PC-3 (cell line): ENCODE data around the gene ZBTB40. TPM values are rescaled to one million over a fixed set of nuclear protein-coding genes. Genes with fewer than 3 reads are reported as not detected.

Experiments
- ATAC-seq: fragments of 200-7000 bp; cut with Tn5 transposase; 2 replicates; pipeline ENCODE4 v1.9.1; 2020; ENCODE audit warnings: mild to moderate bottlenecking, moderate library complexity
- BruUV-seq: library from RNA; stranded (reverse); fragments of 400-500 nt; replicated peaks from 2 replicates; lab custom pipeline; 2021; lab: Mats Ljungman, UMichigan
- CTCF ChIA-PET: fragments of 300-600 bp; sonication (Branson Sonifier 250); formaldehyde crosslinking; loops from one replicate; lab custom pipeline; 2022; ENCODE audit warnings: antibody characterized with exemption; lab: Charles Lee
- POLR2A ChIA-PET: fragments of 300-600 bp; sonication (Branson Sonifier 250); formaldehyde crosslinking; loops from one replicate; lab custom pipeline; 2022; ENCODE audit warnings: antibody characterized with exemption; ENCODE audit not compliant: unreplicated experiment; lab: Charles Lee
- DNase-seq: peaks from one replicate; pipeline ENCODE4 v3.0.0-alpha.2; 2015
- H2AFZ ChIP-seq: fragments of 300-600 bp; sonication (generic); 2 replicates; pipeline ENCODE4 v1.6.0; 2016; ENCODE audit warnings: antibody characterized with exemption, low read length
- H3F3A ChIP-seq: fragments of 300-600 bp; sonication (generic); one replicate; pipeline ENCODE4 v1.6.0; 2017; ENCODE audit warnings: antibody characterized with exemption, low read length, control low read depth, mild to moderate bottlenecking; ENCODE audit not compliant: unreplicated experiment
- H3K27ac ChIP-seq: fragments of 300-600 bp; sonication (generic); 2 replicates; pipeline ENCODE4 v1.5.1; 2016; ENCODE audit warnings: mild to moderate bottlenecking, low read length
- H3K27me3 ChIP-seq: fragments of 300-600 bp; sonication (generic); 2 replicates; pipeline ENCODE4 v1.6.1; 2016; ENCODE audit warnings: low read length, mixed read lengths
- H3K36me3 ChIP-seq: fragments of 300-600 bp; sonication (generic); 2 replicates; pipeline ENCODE4 v1.6.1; 2016; ENCODE audit warnings: low read depth, mixed run types, low read length, mixed read lengths
- H3K4me1 ChIP-seq: fragments of 300-600 bp; sonication (generic); 2 replicates; pipeline ENCODE4 v1.5.1; 2016; ENCODE audit warnings: low read length; ENCODE audit not compliant: insufficient read depth
- H3K4me2 ChIP-seq: fragments of 300-600 bp; sonication (generic); 2 replicates; pipeline ENCODE4 v1.6.0; 2016; ENCODE audit warnings: low read length
- H3K4me3 ChIP-seq: fragments of 300-600 bp; sonication (generic); 2 replicates; pipeline ENCODE4 v1.5.1; 2016; ENCODE audit warnings: mild to moderate bottlenecking, low read length, mixed read lengths
- H3K79me2 ChIP-seq: fragments of 300-600 bp; sonication (generic); 2 replicates; pipeline ENCODE4 v1.6.1; 2017; ENCODE audit warnings: low read length, mixed read lengths
- H3K9ac ChIP-seq: fragments of 300-600 bp; sonication (generic); 2 replicates; pipeline ENCODE4 v1.6.0; 2016; ENCODE audit warnings: mild to moderate bottlenecking, low read length
- H3K9me2 ChIP-seq: fragments of 300-600 bp; sonication (generic); replicated peaks from 2 replicates; pipeline ENCODE4 v1.6.1; 2016; ENCODE audit warnings: mixed run types, low read length, mixed read lengths
- H3K9me3 ChIP-seq: fragments of 300-600 bp; sonication (generic); 2 replicates; pipeline ENCODE4 v1.6.1; 2016; ENCODE audit warnings: low read length, mixed read lengths
- H4K20me1 ChIP-seq: fragments of 300-600 bp; sonication (generic); 2 replicates; pipeline ENCODE4 v1.6.1; 2016; ENCODE audit warnings: low read length, mixed read lengths
- EZH2 ChIP-seq: fragments of 300-600 bp; sonication (generic); IDR thresholded peaks from one replicate; pipeline ENCODE4 v1.6.1; 2017; ENCODE audit warnings: antibody characterized with exemption, mild to moderate bottlenecking, low read length; ENCODE audit not compliant: unreplicated experiment
- EZH2phosphoT487 ChIP-seq: fragments of 300-600 bp; sonication (generic); IDR thresholded peaks from 2 replicates; pipeline ENCODE4 v1.6.1; 2018; ENCODE audit warnings: mild to moderate bottlenecking, antibody characterized with exemption, low read length, borderline replicate concordance
- intact Hi-C: fragments of 100-400 bp; cut with micrococcal nuclease; formaldehyde crosslinking; loops from 2 replicates; pipeline ENCODE4 v1.9.0; 2023
- total RNA-seq: library from RNA; depleted of rRNA; stranded (reverse); fragments of >200 nt; gene quantifications from 2 replicates; pipeline ENCODE4 v1.2.3, GENCODE V29; 2014
- TF ChIP-seq, protein P1 (sequence below): fragments of 300-600 bp; sonication (generic); conservative IDR thresholded peaks from 2 replicates; pipeline ENCODE4 v1.5.1; 2017; ENCODE audit warnings: antibody characterized with exemption, low read depth, mild to moderate bottlenecking, low read length

ZBTB40 gene
- total RNA-seq, 1 experiment from 2014 or later, result 20.2 TPM

DNA sequence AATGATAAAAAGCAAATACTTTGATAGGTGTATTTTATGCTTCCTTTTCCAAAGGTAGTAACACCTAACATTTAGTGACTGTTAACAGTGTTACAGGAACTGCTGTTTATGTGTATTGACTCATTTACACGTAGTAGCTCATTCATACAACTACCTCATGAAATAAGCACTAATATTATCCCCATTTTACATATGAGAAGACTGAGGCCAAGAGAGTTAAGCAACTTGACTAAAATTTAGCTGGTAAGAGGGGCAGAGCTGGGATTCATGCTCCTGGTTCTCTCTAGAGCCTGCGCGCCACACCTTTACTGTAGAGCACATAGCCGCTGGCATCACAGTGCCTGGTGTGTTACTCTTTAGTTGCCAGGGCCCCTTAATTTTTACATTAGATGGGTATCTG, 11.3 kb downstream of the ZBTB40 start:
- BruUV-seq, result no TSS peak
- Histone ChIP-seq H3K9me3 (no peaks in the 10 kb centered on the region), H3K79me2 (peaks cover 83% of the 10 kb centered on the region), H3K27ac (no peak overlapping the region), H3K36me3 (no peaks in the 10 kb centered on the region), H2AFZ (no peak overlapping the region), H3K9me2 (no peaks in the 10 kb centered on the region), H3K4me1 (no peaks in the 10 kb centered on the region), H3K27me3 (no peaks in the 10 kb centered on the region), H3F3A (no peaks in the 10 kb centered on the region), H4K20me1 (0 out of 2 replicates have a peak, but pooled peaks cover 4% of the 10 kb centered on the region), H3K9ac (no peak overlapping the region), H3K4me3 (no peak overlapping the region), H3K4me2 (no peak overlapping the region)
- no peak for ATAC-seq
- POLR2A ChIA-PET, result no interaction called here
- intact Hi-C loops, result no loop called here
- CTCF ChIA-PET, result no interaction called here
- no peak for DNase-seq
- no peak for TF ChIP-seq EZH2
- TF ChIP-seq, protein P1, sequence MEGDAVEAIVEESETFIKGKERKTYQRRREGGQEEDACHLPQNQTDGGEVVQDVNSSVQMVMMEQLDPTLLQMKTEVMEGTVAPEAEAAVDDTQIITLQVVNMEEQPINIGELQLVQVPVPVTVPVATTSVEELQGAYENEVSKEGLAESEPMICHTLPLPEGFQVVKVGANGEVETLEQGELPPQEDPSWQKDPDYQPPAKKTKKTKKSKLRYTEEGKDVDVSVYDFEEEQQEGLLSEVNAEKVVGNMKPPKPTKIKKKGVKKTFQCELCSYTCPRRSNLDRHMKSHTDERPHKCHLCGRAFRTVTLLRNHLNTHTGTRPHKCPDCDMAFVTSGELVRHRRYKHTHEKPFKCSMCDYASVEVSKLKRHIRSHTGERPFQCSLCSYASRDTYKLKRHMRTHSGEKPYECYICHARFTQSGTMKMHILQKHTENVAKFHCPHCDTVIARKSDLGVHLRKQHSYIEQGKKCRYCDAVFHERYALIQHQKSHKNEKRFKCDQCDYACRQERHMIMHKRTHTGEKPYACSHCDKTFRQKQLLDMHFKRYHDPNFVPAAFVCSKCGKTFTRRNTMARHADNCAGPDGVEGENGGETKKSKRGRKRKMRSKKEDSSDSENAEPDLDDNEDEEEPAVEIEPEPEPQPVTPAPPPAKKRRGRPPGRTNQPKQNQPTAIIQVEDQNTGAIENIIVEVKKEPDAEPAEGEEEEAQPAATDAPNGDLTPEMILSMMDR, result no peak
- TF ChIP-seq EZH2phosphoT487, result no peak

DNA sequence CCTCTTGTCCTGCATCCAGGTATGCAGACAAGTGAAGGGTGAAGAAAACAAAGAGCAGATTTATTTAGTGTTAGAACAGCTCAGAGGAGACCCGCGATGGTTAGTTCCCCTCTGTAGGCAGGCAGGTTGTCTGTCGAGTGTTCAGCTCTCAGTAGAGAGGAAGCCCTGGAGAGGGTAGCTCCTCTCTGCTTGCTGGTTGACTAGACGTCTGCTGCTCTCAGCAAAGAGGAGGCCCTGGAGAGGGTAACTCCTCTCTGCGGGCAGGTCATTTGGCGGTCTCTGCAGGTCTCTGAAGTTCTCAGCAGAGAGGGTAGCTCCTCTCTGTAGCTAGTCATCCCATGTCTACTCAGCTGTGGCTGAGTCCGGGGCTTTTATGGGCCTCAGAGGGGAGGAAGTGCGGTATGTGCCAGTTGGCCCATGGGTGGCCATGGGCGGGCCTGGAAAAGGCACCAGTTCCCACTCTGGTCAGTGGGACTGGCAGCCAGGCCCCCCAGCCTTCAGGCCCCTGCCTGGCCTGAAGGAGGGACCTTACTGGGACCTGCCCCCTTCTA, 13.4 kb downstream of the ZBTB40 start:
- Histone ChIP-seq H3K36me3 (no peaks in the 10 kb centered on the region), H3K4me3 (no peak overlapping the region), H2AFZ (no peak overlapping the region), H3K27ac (no peak overlapping the region), H3K4me2 (no peak overlapping the region), H3K79me2 (peaks cover 83% of the 10 kb centered on the region), H3K4me1 (no peaks in the 10 kb centered on the region), H3F3A (no peaks in the 10 kb centered on the region), H4K20me1 (no peaks in the 10 kb centered on the region), H3K9me2 (no peaks in the 10 kb centered on the region), H3K27me3 (no peaks in the 10 kb centered on the region), H3K9ac (no peak overlapping the region), H3K9me3 (no peaks in the 10 kb centered on the region)
- CTCF ChIA-PET, result no interaction called here
- TF ChIP-seq, protein P1, result no peak
- TF ChIP-seq EZH2phosphoT487 (no peak), EZH2 (no peak)
- intact Hi-C loops, result no loop called here
- ATAC-seq (no peak), DNase-seq (no peak)
- POLR2A ChIA-PET, result no interaction called here
- BruUV-seq, result no TSS peak

DNA sequence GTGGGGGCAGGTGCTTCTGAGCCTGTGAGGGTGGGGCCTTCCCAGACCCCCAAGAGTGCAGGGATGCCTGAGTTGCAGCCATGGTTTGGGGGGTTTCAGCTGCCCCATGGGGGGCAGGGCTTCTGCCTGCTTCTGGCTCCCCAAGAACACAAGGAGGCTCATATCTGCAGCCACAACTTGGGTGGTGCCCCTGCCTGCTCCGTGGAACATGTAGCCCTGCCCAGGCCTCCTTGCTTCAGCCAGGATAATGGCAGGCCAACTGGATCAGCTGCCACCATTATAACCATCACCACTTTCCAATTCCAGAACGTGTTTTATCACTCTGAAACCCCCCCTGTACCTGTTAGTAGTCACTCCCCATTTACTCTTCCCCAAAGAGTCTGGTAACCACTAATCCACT, 14.0 kb downstream of the ZBTB40 start:
- Histone ChIP-seq H3K4me3 (no peak overlapping the region), H2AFZ (no peak overlapping the region), H3K36me3 (no peaks in the 10 kb centered on the region), H3K4me2 (no peak overlapping the region), H4K20me1 (no peaks in the 10 kb centered on the region), H3F3A (no peaks in the 10 kb centered on the region), H3K27ac (no peak overlapping the region), H3K9me2 (no peaks in the 10 kb centered on the region), H3K9ac (no peak overlapping the region), H3K79me2 (peaks cover 86% of the 10 kb centered on the region), H3K4me1 (no peaks in the 10 kb centered on the region), H3K9me3 (no peaks in the 10 kb centered on the region), H3K27me3 (no peaks in the 10 kb centered on the region)
- ChIA-PET POLR2A (no interaction called here), CTCF (no interaction called here)
- no TSS peak for BruUV-seq
- ATAC-seq (no peak), DNase-seq (no peak)
- intact Hi-C loops, result no loop called here
- TF ChIP-seq EZH2 (no peak), EZH2phosphoT487 (no peak)
- TF ChIP-seq, protein P1, result no peak
